Stimulated activated naive CD8-positive, alpha-beta T cell treated with anti-CD3 and anti-CD28 coated beads, Interleukin-15, amount 100 ng/mL, for 72 hours (primary cell): ENCODE measurements around the gene RBM17.

Experiments
- ATAC-seq: fragments of 150-1000 bp; cut with Tn5 transposase; 2 replicates; pipeline ENCODE4 v1.10.0; 2021; ENCODE audit warnings: mild to moderate bottlenecking, moderate library complexity
- DNase-seq, 2 donors: peaks; one replicate each; pipeline ENCODE4 v3.0.0; 2021 to 2022
- H3K27ac Mint-ChIP-seq, 2 donors: one replicate each; pipeline ENCODE4 v1.8.0; 2022; ENCODE audit warnings: mild to moderate bottlenecking in 2 of 2, mixed read lengths in 2 of 2, moderate library complexity in 2 of 2
- H3K27me3 Mint-ChIP-seq: one replicate; pipeline ENCODE4 v1.8.0; 2022; ENCODE audit warnings: mixed read lengths
- H3K4me1 Mint-ChIP-seq: one replicate; pipeline ENCODE4 v1.8.0; 2022; ENCODE audit warnings: mild to moderate bottlenecking, mixed read lengths
- H3K4me3 Mint-ChIP-seq, 2 donors: one replicate each; pipeline ENCODE4 v1.8.0; 2022; ENCODE audit warnings: mild to moderate bottlenecking in 2 of 2, mixed read lengths in 2 of 2, moderate library complexity in 1 of 2
- H3K9me3 Mint-ChIP-seq, 2 donors: one replicate each; pipeline ENCODE4 v1.8.0; 2022; ENCODE audit warnings: mixed read lengths in 2 of 2

RBM17 gene

GRCh38 chr10:6082496-6083395 is 6.1 kb upstream of the RBM17 start:
- Mint-ChIP-seq H3K9me3 (peaks cover 9 to 14% of the 10 kb centered on the region in 2 donors), H3K4me3 (peak overlapping the region; percentile 76 to 85), H3K4me1 (peaks cover 74% of the 10 kb centered on the region), H3K27me3 (no peaks in the 10 kb centered on the region), H3K27ac (peak overlapping the region in 1 of 2 donors; percentile 95)
- DNase-seq (no peak), ATAC-seq (no peak)

GRCh38 chr10:6083523-6084475 is 5.0 kb upstream of the RBM17 start:
- peak overlapping the region; percentile 76 to 85 for H3K4me3 Mint-ChIP-seq
- peaks cover 9 to 14% of the 10 kb centered on the region in 2 donors for H3K9me3 Mint-ChIP-seq
- H3K4me1 Mint-ChIP-seq, result peaks cover 85% of the 10 kb centered on the region
- DNase-seq, result peak; percentile 67 to 85
- H3K27me3 Mint-ChIP-seq, result no peaks in the 10 kb centered on the region
- H3K27ac Mint-ChIP-seq, result peak overlapping the region; percentile 92 to 95
- peak; percentile 89 for ATAC-seq

- Mint-ChIP-seq H3K27ac (peak overlapping the region; percentile 69 to 91), H3K9me3 (peaks cover 5 to 12% of the 10 kb centered on the region in 2 donors), H3K4me1 (peaks cover 86% of the 10 kb centered on the region), H3K4me3 (peak overlapping the region; percentile 85), H3K27me3 (no peaks in the 10 kb centered on the region)
- peak; percentile 85 to 91 for DNase-seq
- ATAC-seq, result peak; percentile 64
These were observed 2.2 kb upstream of the RBM17 start for GRCh38 chr10:6086375-6087233.

GRCh38 chr10:6089334-6090219 is 743 bp downstream of the RBM17 start:
- no peak for ATAC-seq
- Mint-ChIP-seq H3K9me3 (no peaks in the 10 kb centered on the region), H3K27me3 (no peaks in the 10 kb centered on the region), H3K27ac (peak overlapping the region; percentile 66 to 98), H3K4me3 (peak overlapping the region; percentile 95 to 99), H3K4me1 (peaks cover 87% of the 10 kb centered on the region)
- DNase-seq, result peak in 1 of 2 donors; percentile 27

- H3K4me1 Mint-ChIP-seq, result peaks cover 87% of the 10 kb centered on the region
- ATAC-seq (peak; percentile 52), DNase-seq (peak in 1 of 2 donors; percentile 32)
- H3K4me3 Mint-ChIP-seq, result peak overlapping the region; percentile 75 to 95
- H3K27ac Mint-ChIP-seq, result no peak overlapping the region
- H3K27me3 Mint-ChIP-seq, result no peaks in the 10 kb centered on the region
- no peaks in the 10 kb centered on the region for H3K9me3 Mint-ChIP-seq
These were observed 2.8 kb downstream of the RBM17 start for GRCh38 chr10:6091630-6092029.

GRCh38 chr10:6092731-6093130 is 3.9 kb downstream of the RBM17 start:
- Mint-ChIP-seq H3K4me1 (peaks cover 85% of the 10 kb centered on the region), H3K4me3 (peak overlapping the region; percentile 6 to 95), H3K9me3 (no peaks in the 10 kb centered on the region), H3K27me3 (no peaks in the 10 kb centered on the region), H3K27ac (no peak overlapping the region)
- no peak for DNase-seq
- ATAC-seq, result no peak

GRCh38 chr10:6095810-6096570 is 7.2 kb downstream of the RBM17 start:
- peaks cover 79% of the 10 kb centered on the region for H3K4me1 Mint-ChIP-seq
- no peaks in the 10 kb centered on the region for H3K9me3 Mint-ChIP-seq
- H3K4me3 Mint-ChIP-seq, result no peak overlapping the region
- H3K27me3 Mint-ChIP-seq, result no peaks in the 10 kb centered on the region
- DNase-seq, result no peak
- peak overlapping the region; percentile 19 to 42 for H3K27ac Mint-ChIP-seq
- no peak for ATAC-seq

GRCh38 chr10:6097063-6097462 is 8.2 kb downstream of the RBM17 start:
- no peak for DNase-seq
- ATAC-seq, result no peak
- no peaks in the 10 kb centered on the region for H3K27me3 Mint-ChIP-seq
- H3K4me1 Mint-ChIP-seq, result peaks cover 74% of the 10 kb centered on the region
- peak overlapping the region; percentile 49 to 88 for H3K27ac Mint-ChIP-seq
- H3K9me3 Mint-ChIP-seq, result no peaks in the 10 kb centered on the region
- H3K4me3 Mint-ChIP-seq, result no peak overlapping the region

GRCh38 chr10:6098156-6098555 is 9.3 kb downstream of the RBM17 start:
- H3K9me3 Mint-ChIP-seq, result no peaks in the 10 kb centered on the region
- DNase-seq, result no peak
- no peaks in the 10 kb centered on the region for H3K27me3 Mint-ChIP-seq
- ATAC-seq, result no peak
- peaks cover 73% of the 10 kb centered on the region for H3K4me1 Mint-ChIP-seq
- no peak overlapping the region for H3K27ac Mint-ChIP-seq
- no peak overlapping the region for H3K4me3 Mint-ChIP-seq

GRCh38 chr10:6100370-6100769 is 11.5 kb downstream of the RBM17 start:
- ATAC-seq (no peak), DNase-seq (no peak)
- Mint-ChIP-seq H3K27ac (peak overlapping the region in 1 of 2 donors; percentile 16), H3K9me3 (no peaks in the 10 kb centered on the region), H3K4me3 (no peak overlapping the region), H3K27me3 (no peaks in the 10 kb centered on the region), H3K4me1 (peaks cover 55% of the 10 kb centered on the region)

GRCh38 chr10:6101181-6101580 is 12.3 kb downstream of the RBM17 start:
- DNase-seq (no peak), ATAC-seq (no peak)
- Mint-ChIP-seq H3K27me3 (no peaks in the 10 kb centered on the region), H3K27ac (no peak overlapping the region), H3K4me1 (peaks cover 47% of the 10 kb centered on the region), H3K9me3 (no peaks in the 10 kb centered on the region), H3K4me3 (no peak overlapping the region)

GRCh38 chr10:6102128-6102527 is 13.3 kb downstream of the RBM17 start:
- no peaks in the 10 kb centered on the region for H3K27me3 Mint-ChIP-seq
- DNase-seq (no peak), ATAC-seq (no peak)
- H3K27ac Mint-ChIP-seq, result peak overlapping the region in 1 of 2 donors; percentile 85
- no peaks in the 10 kb centered on the region for H3K9me3 Mint-ChIP-seq
- H3K4me1 Mint-ChIP-seq, result peaks cover 41% of the 10 kb centered on the region
- H3K4me3 Mint-ChIP-seq, result no peak overlapping the region

GRCh38 chr10:6103591-6103990 is 14.8 kb downstream of the RBM17 start:
- Mint-ChIP-seq H3K9me3 (no peaks in the 10 kb centered on the region), H3K4me1 (peaks cover 35% of the 10 kb centered on the region), H3K27ac (no peak overlapping the region), H3K4me3 (no peak overlapping the region), H3K27me3 (no peaks in the 10 kb centered on the region)
- DNase-seq (no peak), ATAC-seq (no peak)
